Neural crest cell (in vitro differentiated cells): ENCODE data around the gene SH2D1B. TPM values are rescaled to one million over a fixed set of nuclear protein-coding genes. Genes with fewer than 3 reads are reported as not detected.

ENCODE experiments used
- DNase-seq: peaks from one replicate; pipeline ENCODE4 v3.0.0; 2021; ENCODE audit warnings: low read depth, mixed read lengths, low spot score
- H3K27ac Mint-ChIP-seq: one replicate; pipeline ENCODE4 v1.8.0; 2021; ENCODE audit warnings: mild to moderate bottlenecking, mixed read lengths; ENCODE audit not compliant: unreplicated experiment
- H3K27me3 Mint-ChIP-seq: 2 replicates; pipeline ENCODE4 v1.8.0; 2021; ENCODE audit warnings: low read depth, mild to moderate bottlenecking, mixed read lengths
- H3K36me3 Mint-ChIP-seq: 2 replicates; pipeline ENCODE4 v1.8.0; 2021; ENCODE audit warnings: low read depth, mild to moderate bottlenecking, mixed read lengths
- H3K4me1 Mint-ChIP-seq: 2 replicates; pipeline ENCODE4 v1.8.0; 2021; ENCODE audit warnings: mixed read lengths
- H3K4me3 Mint-ChIP-seq: one replicate; pipeline ENCODE4 v1.8.0; 2021; ENCODE audit warnings: mild to moderate bottlenecking, mixed read lengths
- H3K9me3 Mint-ChIP-seq: 2 replicates; pipeline ENCODE4 v1.8.0; 2021; ENCODE audit warnings: mixed read lengths
- total RNA-seq: library from RNA; stranded (reverse); gene quantifications from 2 replicates; pipeline ENCODE4 v1.2.1, GENCODE V29; 2021
- TF ChIP-seq, protein P1 (sequence below): fragments of 200-600 bp; sonication (generic); conservative IDR thresholded peaks from 2 replicates; pipeline ENCODE4 v1.5.0; 2021; ENCODE audit warnings: antibody characterized with exemption, mild to moderate bottlenecking

Gene SH2D1B
- total RNA-seq, 1 donor from 2014 or later, result not detected

DNA sequence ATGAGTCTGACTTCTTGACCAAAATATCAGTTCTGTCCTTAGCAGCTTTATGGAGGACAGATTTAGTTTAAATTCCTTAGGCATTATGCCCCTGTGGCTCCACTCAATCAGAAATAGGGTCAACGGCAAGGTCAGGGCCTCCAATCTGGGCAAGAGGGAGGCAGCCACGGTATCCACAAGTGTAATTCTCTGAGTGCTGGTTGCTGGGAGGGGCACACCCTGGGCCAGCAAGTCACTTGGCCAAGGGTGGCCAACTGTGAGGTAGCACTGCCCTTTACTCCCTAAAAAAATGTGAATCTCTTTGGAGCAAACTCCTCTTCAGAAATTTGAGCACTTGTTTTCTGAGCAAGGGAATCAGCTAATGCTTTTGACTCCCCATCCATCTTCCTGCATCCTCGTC, 48.1 kb downstream of the SH2D1B start:
- no peak for DNase-seq
- Mint-ChIP-seq H3K4me1 (peaks cover under 1% of the 10 kb centered on the region), H3K9me3 (no peaks in the 10 kb centered on the region), H3K27ac (no peak overlapping the region), H3K27me3 (no peaks in the 10 kb centered on the region), H3K4me3 (no peak overlapping the region), H3K36me3 (no peaks in the 10 kb centered on the region)
- TF ChIP-seq, protein P1, sequence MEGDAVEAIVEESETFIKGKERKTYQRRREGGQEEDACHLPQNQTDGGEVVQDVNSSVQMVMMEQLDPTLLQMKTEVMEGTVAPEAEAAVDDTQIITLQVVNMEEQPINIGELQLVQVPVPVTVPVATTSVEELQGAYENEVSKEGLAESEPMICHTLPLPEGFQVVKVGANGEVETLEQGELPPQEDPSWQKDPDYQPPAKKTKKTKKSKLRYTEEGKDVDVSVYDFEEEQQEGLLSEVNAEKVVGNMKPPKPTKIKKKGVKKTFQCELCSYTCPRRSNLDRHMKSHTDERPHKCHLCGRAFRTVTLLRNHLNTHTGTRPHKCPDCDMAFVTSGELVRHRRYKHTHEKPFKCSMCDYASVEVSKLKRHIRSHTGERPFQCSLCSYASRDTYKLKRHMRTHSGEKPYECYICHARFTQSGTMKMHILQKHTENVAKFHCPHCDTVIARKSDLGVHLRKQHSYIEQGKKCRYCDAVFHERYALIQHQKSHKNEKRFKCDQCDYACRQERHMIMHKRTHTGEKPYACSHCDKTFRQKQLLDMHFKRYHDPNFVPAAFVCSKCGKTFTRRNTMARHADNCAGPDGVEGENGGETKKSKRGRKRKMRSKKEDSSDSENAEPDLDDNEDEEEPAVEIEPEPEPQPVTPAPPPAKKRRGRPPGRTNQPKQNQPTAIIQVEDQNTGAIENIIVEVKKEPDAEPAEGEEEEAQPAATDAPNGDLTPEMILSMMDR, result no peak

DNA sequence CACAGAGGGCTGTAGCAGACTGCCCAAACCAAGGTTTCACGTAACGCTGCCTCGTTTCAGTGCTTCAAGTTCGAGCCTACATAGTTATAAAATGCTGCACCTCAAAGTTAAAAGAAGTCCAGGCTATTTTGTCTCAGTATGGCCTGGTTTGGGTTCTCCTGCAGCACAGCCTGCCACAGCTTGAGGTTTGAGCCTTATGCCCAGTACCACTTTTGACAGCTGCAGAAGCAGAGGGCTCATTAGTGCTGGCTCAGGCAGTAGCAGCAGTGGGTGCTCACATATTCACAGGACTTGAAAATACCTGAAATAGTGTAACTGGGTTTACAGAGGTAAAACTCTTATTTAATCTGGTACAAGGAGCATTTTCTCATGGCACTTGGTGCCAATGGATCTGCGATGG, 50.6 kb downstream of the SH2D1B start:
- Mint-ChIP-seq H3K27ac (no peak overlapping the region), H3K9me3 (no peaks in the 10 kb centered on the region), H3K4me3 (no peak overlapping the region), H3K4me1 (peaks cover 14% of the 10 kb centered on the region), H3K27me3 (no peaks in the 10 kb centered on the region), H3K36me3 (no peaks in the 10 kb centered on the region)
- TF ChIP-seq, protein P1, result no peak
- DNase-seq, result no peak

GRCh38 chr1:162360874-162361260, 51.1 kb downstream of the SH2D1B start:
- TF ChIP-seq, protein P1, result no peak
- Mint-ChIP-seq H3K36me3 (no peaks in the 10 kb centered on the region), H3K9me3 (no peaks in the 10 kb centered on the region), H3K27ac (no peak overlapping the region), H3K27me3 (no peaks in the 10 kb centered on the region), H3K4me1 (peaks cover 14% of the 10 kb centered on the region), H3K4me3 (no peak overlapping the region)
- no peak for DNase-seq

- Mint-ChIP-seq H3K4me3 (no peak overlapping the region), H3K4me1 (peaks cover 14% of the 10 kb centered on the region)
These were observed 51.6 kb downstream of the SH2D1B start for GRCh38 chr1:162360237-162360873.

GRCh38 chr1:162359523-162360236, 52.3 kb downstream of the SH2D1B start:
- no peak for DNase-seq
- Mint-ChIP-seq H3K4me1 (peaks cover 14% of the 10 kb centered on the region), H3K27me3 (no peaks in the 10 kb centered on the region), H3K36me3 (no peaks in the 10 kb centered on the region), H3K4me3 (no peak overlapping the region), H3K27ac (no peak overlapping the region), H3K9me3 (no peaks in the 10 kb centered on the region)
- TF ChIP-seq, protein P1, result no peak

More at GRCh38 chr1:162360237-162360873, 51.6 kb downstream of the SH2D1B start:
- DNase-seq, result no peak
- Mint-ChIP-seq H3K36me3 (no peaks in the 10 kb centered on the region), H3K27me3 (no peaks in the 10 kb centered on the region), H3K27ac (no peak overlapping the region), H3K9me3 (no peaks in the 10 kb centered on the region)
- TF ChIP-seq, protein P1, result no peak
